Upper lobe of left lung (tissue), 6 donors: ENCODE results near the gene GNPTAB. TPM values are rescaled to one million over a fixed set of nuclear protein-coding genes. Genes with fewer than 3 reads are reported as not detected.

ENCODE experiments used
- ATAC-seq, 2 donors: fragments of 200-7000 bp; cut with Tn5 transposase; one replicate each; pipeline ENCODE4 v1.9.1; 2022; ENCODE audit warnings: mild to moderate bottlenecking in 2 of 2, moderate library complexity in 2 of 2; ENCODE audit not compliant: low FRiP score in 2 of 2
- DNase-seq, 2 donors: peaks; one replicate each; pipeline ENCODE4 v3.0.0-alpha.2; 2019 to 2020
- H3K27ac ChIP-seq, 4 donors: fragments of 200-600 bp; sonication (generic); one replicate each; pipeline ENCODE4 v1.5.1; 2016 to 2019
- H3K27me3 ChIP-seq, 4 donors: fragments of 200-600 bp; sonication (generic); one replicate each; pipeline ENCODE4 v1.5.1; 2017 to 2019
- H3K36me3 ChIP-seq, 4 donors: fragments of 200-600 bp; sonication (generic); one replicate each; pipeline ENCODE4 v1.5.1; 2016 to 2019
- H3K4me1 ChIP-seq, 4 donors: fragments of 200-600 bp; sonication (generic); one replicate each; pipeline ENCODE4 v1.5.1; 2018 to 2019
- H3K4me3 ChIP-seq, 4 donors: fragments of 200-600 bp; sonication (generic); one replicate each; pipeline ENCODE4 v1.5.1; 2017 to 2019; ENCODE audit warnings: mild to moderate bottlenecking in 2 of 4, moderate library complexity in 1 of 4
- H3K9me3 ChIP-seq, 4 donors: fragments of 200-600 bp; sonication (generic); one replicate each; pipeline ENCODE4 v1.5.1; 2018 to 2019
- EP300 ChIP-seq, 4 donors: sonication (generic); formaldehyde crosslinking; IDR thresholded peaks; one replicate each; pipeline ENCODE4 v1.5.1; 2017; ENCODE audit warnings: antibody characterized with exemption in 4 of 4, control low read depth in 2 of 4
- POLR2A ChIP-seq, 4 donors: fragments of 450-650 bp; IDR thresholded peaks; one replicate each; pipeline ENCODE4 v1.5.1; 2016 to 2017; ENCODE audit warnings: antibody characterized with exemption in 4 of 4, mild to moderate bottlenecking in 2 of 4
- POLR2AphosphoS5 ChIP-seq, 2 donors: sonication (generic); formaldehyde crosslinking; IDR thresholded peaks; one replicate each; pipeline ENCODE4 v1.5.1; 2017; ENCODE audit warnings: antibody characterized with exemption in 2 of 2
- WGBS, 2 donors: methylation state at CpG; one replicate each; pipeline ENCODE4 v1.1.5; 2017 to 2018; 5-methylcytosine and 5-hydroxymethylcytosine counted together
- total RNA-seq, 6 donors: library from RNA; depleted of rRNA in 4 of 6; stranded (reverse); fragments of >200 nt in 4 of 6; gene quantifications; one replicate each; pipeline versions ENCODE4 v1.1.0 to v1.2.1, GENCODE V29; 2016 to 2021
- TF ChIP-seq, protein P1 (sequence below), 6 experiments: fragments of 450-650 bp in 4 of 6; fragments of 200-600 bp in 2 of 6; sonication (generic) in 2 of 6; IDR thresholded peaks; one replicate each; pipeline ENCODE4 v1.5.1; 2016 to 2019; ENCODE audit warnings: antibody characterized with exemption in 6 of 6
- donor health status: DM: no; HTN: no; CAD: no; lungs with moderate emphysema.
- donor health status: DM: no; HTN: yes; CAD: no; lungs with severe emphysema.

The GNPTAB gene
- total RNA-seq, 6 donors from 2014 or later, result 45.8 to 73.3 (median 57.5) TPM

GRCh38 chr12:101828463-101829196 lies 2.1 kb downstream of the GNPTAB start:
- Histone ChIP-seq H3K9me3 (no peaks in the 10 kb centered on the region), H3K36me3 (no peaks in the 10 kb centered on the region), H3K27ac (peak overlapping the region in 1 of 4 donors; percentile 92), H3K27me3 (no peaks in the 10 kb centered on the region), H3K4me1 (peaks cover 33 to 60% (median 43%) of the 10 kb centered on the region in 4 donors), H3K4me3 (peak overlapping the region in 1 of 4 donors; percentile 92)
- DNase-seq, result no peak
- ATAC-seq, result no peak
- 83 to 90% methylated on average over 6 of the region's 6 CpGs for WGBS, 2 donors
- TF ChIP-seq POLR2A (IDR thresholded peaks at IDR 0.05), result no peak
- TF ChIP-seq, protein P1, sequence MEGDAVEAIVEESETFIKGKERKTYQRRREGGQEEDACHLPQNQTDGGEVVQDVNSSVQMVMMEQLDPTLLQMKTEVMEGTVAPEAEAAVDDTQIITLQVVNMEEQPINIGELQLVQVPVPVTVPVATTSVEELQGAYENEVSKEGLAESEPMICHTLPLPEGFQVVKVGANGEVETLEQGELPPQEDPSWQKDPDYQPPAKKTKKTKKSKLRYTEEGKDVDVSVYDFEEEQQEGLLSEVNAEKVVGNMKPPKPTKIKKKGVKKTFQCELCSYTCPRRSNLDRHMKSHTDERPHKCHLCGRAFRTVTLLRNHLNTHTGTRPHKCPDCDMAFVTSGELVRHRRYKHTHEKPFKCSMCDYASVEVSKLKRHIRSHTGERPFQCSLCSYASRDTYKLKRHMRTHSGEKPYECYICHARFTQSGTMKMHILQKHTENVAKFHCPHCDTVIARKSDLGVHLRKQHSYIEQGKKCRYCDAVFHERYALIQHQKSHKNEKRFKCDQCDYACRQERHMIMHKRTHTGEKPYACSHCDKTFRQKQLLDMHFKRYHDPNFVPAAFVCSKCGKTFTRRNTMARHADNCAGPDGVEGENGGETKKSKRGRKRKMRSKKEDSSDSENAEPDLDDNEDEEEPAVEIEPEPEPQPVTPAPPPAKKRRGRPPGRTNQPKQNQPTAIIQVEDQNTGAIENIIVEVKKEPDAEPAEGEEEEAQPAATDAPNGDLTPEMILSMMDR (IDR thresholded peaks at IDR 0.05), result no peak
- TF ChIP-seq POLR2AphosphoS5 (IDR thresholded peaks at IDR 0.05), result no peak
- no peak for TF ChIP-seq EP300 (IDR thresholded peaks at IDR 0.05)

DNA sequence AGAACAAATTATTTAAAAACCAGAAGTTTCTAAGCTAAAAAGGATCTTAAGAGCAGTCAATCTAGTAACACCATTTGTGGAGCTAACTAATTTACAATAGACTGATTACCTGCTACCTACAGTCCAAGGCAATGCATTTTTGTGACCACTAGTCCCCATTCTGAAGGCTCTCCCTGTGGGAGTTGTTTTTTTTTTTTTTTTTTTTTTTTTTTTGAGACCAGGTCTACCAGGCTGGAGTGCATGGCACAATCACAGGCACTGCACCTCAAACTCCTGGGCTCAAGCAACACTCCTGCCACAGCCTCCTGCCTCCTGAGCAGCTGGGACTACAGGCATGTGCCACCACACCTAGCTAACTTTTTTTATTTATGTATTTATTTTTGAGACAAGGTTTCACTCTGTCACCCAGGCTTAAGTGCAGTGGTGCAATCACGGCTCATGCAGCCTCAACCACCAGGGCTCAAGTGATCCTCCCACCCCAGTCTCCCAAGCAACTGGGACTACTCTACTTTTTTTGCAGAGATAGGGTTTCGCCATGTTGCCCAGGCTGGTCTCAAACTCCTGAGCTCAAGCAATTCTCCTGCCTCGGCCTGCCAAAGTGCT lies 3.9 kb downstream of the GNPTAB start:
- 71 to 82% methylated on average over 3 of the region's 3 CpGs for WGBS, 2 donors
- Histone ChIP-seq H3K4me3 (no peak overlapping the region), H3K9me3 (no peaks in the 10 kb centered on the region), H3K27me3 (no peaks in the 10 kb centered on the region), H3K36me3 (no peaks in the 10 kb centered on the region), H3K27ac (peak overlapping the region in 1 of 4 donors; percentile 17), H3K4me1 (peaks cover 36 to 73% (median 54%) of the 10 kb centered on the region in 4 donors)
- no peak for ATAC-seq
- DNase-seq, result peak in 1 of 2 donors; percentile 52
- TF ChIP-seq POLR2A (IDR thresholded peaks at IDR 0.05) (no peak), EP300 (IDR thresholded peaks at IDR 0.05) (no peak), POLR2AphosphoS5 (IDR thresholded peaks at IDR 0.05) (no peak)
- TF ChIP-seq, protein P1 (IDR thresholded peaks at IDR 0.05), result no peak

GRCh38 chr12:101824831-101825230 lies 5.9 kb downstream of the GNPTAB start:
- Histone ChIP-seq H3K4me3 (no peak overlapping the region), H3K36me3 (no peaks in the 10 kb centered on the region), H3K27me3 (no peaks in the 10 kb centered on the region), H3K4me1 (peaks cover 36 to 68% (median 48%) of the 10 kb centered on the region in 4 donors), H3K27ac (peak overlapping the region in 1 of 4 donors; percentile 42), H3K9me3 (no peaks in the 10 kb centered on the region)
- no peak for ATAC-seq
- WGBS, 2 donors, result 49 to 57% methylated on average over 2 of the region's 2 CpGs
- TF ChIP-seq POLR2A (IDR thresholded peaks at IDR 0.05), result no peak
- no peak for TF ChIP-seq EP300 (IDR thresholded peaks at IDR 0.05)
- TF ChIP-seq POLR2AphosphoS5 (IDR thresholded peaks at IDR 0.05), result no peak
- TF ChIP-seq, protein P1 (IDR thresholded peaks at IDR 0.05), result no peak
- no peak for DNase-seq

- Histone ChIP-seq H3K4me1 (peaks cover 28 to 59% (median 41%) of the 10 kb centered on the region in 4 donors), H3K27ac (peak overlapping the region in 3 of 4 donors; percentile 16 to 48 (median 42)), H3K4me3 (no peak overlapping the region), H3K27me3 (no peaks in the 10 kb centered on the region), H3K36me3 (no peaks in the 10 kb centered on the region), H3K9me3 (no peaks in the 10 kb centered on the region)
- ATAC-seq, result peak; percentile 58 to 79
- WGBS, 2 donors, result 0 to 5% methylated on average over 3 of the region's 3 CpGs
- peak in 1 of 2 donors; percentile 78 for DNase-seq
- TF ChIP-seq, protein P1 (IDR thresholded peaks at IDR 0.05), result peak; percentile 31 to 51 (median 36)
- TF ChIP-seq POLR2A (IDR thresholded peaks at IDR 0.05), result peak in 1 of 4 donors; percentile 19
- TF ChIP-seq EP300 (IDR thresholded peaks at IDR 0.05), result no peak
Measured at GRCh38 chr12:101823891-101824290, 6.9 kb downstream of the GNPTAB start.
